C4-2B (cell line): ENCODE measurements around the gene TSPEAR.

Source experiments
- ZFX ChIP-seq: fragments of 450-650 bp; IDR thresholded peaks from 2 replicates; pipeline ENCODE4 v1.6.1; 2017
- TF ChIP-seq, protein P1 (sequence below): fragments of 450-650 bp; conservative IDR thresholded peaks from 2 replicates; pipeline ENCODE4 v1.5.1; 2017; ENCODE audit warnings: mild to moderate bottlenecking

GRCh38 chr21:44471996-44472395 is 239.4 kb downstream of the TSPEAR start:
- no peak for TF ChIP-seq ZFX
- TF ChIP-seq, protein P1, sequence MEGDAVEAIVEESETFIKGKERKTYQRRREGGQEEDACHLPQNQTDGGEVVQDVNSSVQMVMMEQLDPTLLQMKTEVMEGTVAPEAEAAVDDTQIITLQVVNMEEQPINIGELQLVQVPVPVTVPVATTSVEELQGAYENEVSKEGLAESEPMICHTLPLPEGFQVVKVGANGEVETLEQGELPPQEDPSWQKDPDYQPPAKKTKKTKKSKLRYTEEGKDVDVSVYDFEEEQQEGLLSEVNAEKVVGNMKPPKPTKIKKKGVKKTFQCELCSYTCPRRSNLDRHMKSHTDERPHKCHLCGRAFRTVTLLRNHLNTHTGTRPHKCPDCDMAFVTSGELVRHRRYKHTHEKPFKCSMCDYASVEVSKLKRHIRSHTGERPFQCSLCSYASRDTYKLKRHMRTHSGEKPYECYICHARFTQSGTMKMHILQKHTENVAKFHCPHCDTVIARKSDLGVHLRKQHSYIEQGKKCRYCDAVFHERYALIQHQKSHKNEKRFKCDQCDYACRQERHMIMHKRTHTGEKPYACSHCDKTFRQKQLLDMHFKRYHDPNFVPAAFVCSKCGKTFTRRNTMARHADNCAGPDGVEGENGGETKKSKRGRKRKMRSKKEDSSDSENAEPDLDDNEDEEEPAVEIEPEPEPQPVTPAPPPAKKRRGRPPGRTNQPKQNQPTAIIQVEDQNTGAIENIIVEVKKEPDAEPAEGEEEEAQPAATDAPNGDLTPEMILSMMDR: no peak
